Naive B cell (primary cell): ENCODE measurements around the gene EPHA4. TPM values are rescaled to one million over a fixed set of nuclear protein-coding genes. Genes with fewer than 3 reads are reported as not detected.
A peak's percentile ranks its signal among the peaks of the same experiment; 100 is the strongest.

Experiments used
- ATAC-seq, 2 donors: fragments of 150-1000 bp; cut with Tn5 transposase; 2 replicates each; pipeline ENCODE4 v1.10.0; 2021; ENCODE audit warnings: low read depth in 2 of 2, mild to moderate bottlenecking in 2 of 2, moderate library complexity in 2 of 2
- DNase-seq: peaks from one replicate; pipeline ENCODE4 v3.0.0; 2022
- H3K27ac Mint-ChIP-seq, 6 donors: one replicate each; pipeline ENCODE4 v1.8.0; 2020 to 2022; ENCODE audit warnings: mild to moderate bottlenecking in 6 of 6, mixed read lengths in 6 of 6, moderate library complexity in 5 of 6, inconsistent platforms in 2 of 6
- H3K27me3 Mint-ChIP-seq, 3 donors: one replicate each; pipeline ENCODE4 v1.8.0; 2021 to 2022; ENCODE audit warnings: mixed read lengths in 3 of 3, mild to moderate bottlenecking in 1 of 3
- H3K36me3 Mint-ChIP-seq, 2 donors: one replicate each; pipeline ENCODE4 v1.8.0; 2020 to 2022; ENCODE audit warnings: mixed read lengths in 2 of 2, inconsistent platforms in 1 of 2, mild to moderate bottlenecking in 1 of 2
- H3K4me1 Mint-ChIP-seq, 3 donors: one replicate each; pipeline ENCODE4 v1.8.0; 2020 to 2022; ENCODE audit warnings: mixed read lengths in 3 of 3, inconsistent platforms in 1 of 3, mild to moderate bottlenecking in 1 of 3, moderate library complexity in 1 of 3
- H3K4me3 Mint-ChIP-seq, 8 donors: one replicate each; pipeline ENCODE4 v1.8.0; 2020 to 2022; ENCODE audit warnings: mild to moderate bottlenecking in 8 of 8, mixed read lengths in 8 of 8, moderate library complexity in 8 of 8, inconsistent platforms in 2 of 8
- H3K9me3 Mint-ChIP-seq, 7 donors: one replicate each; pipeline ENCODE4 v1.8.0; 2020 to 2022; ENCODE audit warnings: mixed read lengths in 7 of 7, mild to moderate bottlenecking in 5 of 7, inconsistent platforms in 2 of 7, moderate library complexity in 1 of 7
- polyA plus RNA-seq, 6 donors: library from polyadenylated mRNA; unstranded; fragments of 300-500 nt; fragmentation: Illumina TruSeq; gene quantifications; one replicate each; pipeline ENCODE4 v1.2.3, GENCODE V29; 2021; ENCODE audit warnings: low read depth in 6 of 6

EPHA4 gene
- polyA plus RNA-seq, 6 donors from 2014 or later = 0.84 to 14.3 (median 5.4) TPM

DNA sequence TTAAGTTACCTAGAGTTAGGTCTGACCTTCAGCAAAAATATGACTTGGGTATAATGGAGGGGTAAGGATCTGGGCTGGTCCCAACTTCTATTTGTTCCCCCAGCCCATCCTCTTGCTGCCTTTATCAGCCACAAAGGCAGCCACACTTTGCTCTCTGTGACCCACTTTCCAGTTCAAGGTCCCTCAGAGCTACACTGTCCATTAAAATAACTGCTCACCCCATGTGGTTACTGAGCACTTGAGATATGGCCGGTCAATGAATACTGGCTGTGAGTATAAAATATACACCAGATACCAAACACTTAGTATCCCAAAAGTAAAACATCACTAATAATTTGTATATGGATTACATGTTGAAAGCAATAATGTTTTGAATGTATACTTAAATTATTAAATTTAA is 67.2 kb downstream of the EPHA4 start:
- Mint-ChIP-seq H3K27me3 (no peaks in the 10 kb centered on the region), H3K4me3 (no peak overlapping the region), H3K36me3 (peaks cover 5 to 10% of the 10 kb centered on the region in 2 donors), H3K9me3 (peaks cover 0 to 4% (median 0%) of the 10 kb centered on the region in 7 donors), H3K27ac (peak overlapping the region in 1 of 6 donors; percentile 26), H3K4me1 (peaks cover 10 to 15% (median 14%) of the 10 kb centered on the region in 3 donors)
- ATAC-seq (no peak), DNase-seq (no peak)

DNA sequence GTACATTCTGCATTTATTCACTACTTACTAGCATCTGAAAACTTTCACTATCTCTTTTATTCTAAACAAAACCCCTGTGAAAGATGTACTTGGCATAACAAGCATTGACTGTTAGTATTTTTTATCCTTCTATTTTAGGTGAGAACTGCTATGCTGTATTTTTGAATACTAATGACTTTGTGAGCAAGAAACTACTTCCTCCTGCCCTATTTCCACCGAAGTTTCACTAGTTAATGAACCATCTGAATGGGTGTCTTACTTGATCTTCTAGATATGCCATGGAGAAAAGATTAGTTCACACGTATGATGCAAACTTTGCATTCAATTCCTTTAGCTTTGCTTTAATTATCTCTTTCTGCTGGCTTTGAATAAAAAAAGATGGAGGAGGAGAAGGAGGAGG is 68.1 kb downstream of the EPHA4 start:
- no peak for DNase-seq
- peaks cover 10 to 15% (median 14%) of the 10 kb centered on the region in 3 donors for H3K4me1 Mint-ChIP-seq
- peak overlapping the region in 1 of 6 donors; percentile 26 for H3K27ac Mint-ChIP-seq
- H3K36me3 Mint-ChIP-seq = peaks cover 5 to 10% of the 10 kb centered on the region in 2 donors
- no peaks in the 10 kb centered on the region for H3K9me3 Mint-ChIP-seq
- H3K27me3 Mint-ChIP-seq = no peaks in the 10 kb centered on the region
- peak in 1 of 2 donors; percentile 32 for ATAC-seq
- H3K4me3 Mint-ChIP-seq = peak overlapping the region in 3 of 8 donors; percentile 26 to 66 (median 42)

DNA sequence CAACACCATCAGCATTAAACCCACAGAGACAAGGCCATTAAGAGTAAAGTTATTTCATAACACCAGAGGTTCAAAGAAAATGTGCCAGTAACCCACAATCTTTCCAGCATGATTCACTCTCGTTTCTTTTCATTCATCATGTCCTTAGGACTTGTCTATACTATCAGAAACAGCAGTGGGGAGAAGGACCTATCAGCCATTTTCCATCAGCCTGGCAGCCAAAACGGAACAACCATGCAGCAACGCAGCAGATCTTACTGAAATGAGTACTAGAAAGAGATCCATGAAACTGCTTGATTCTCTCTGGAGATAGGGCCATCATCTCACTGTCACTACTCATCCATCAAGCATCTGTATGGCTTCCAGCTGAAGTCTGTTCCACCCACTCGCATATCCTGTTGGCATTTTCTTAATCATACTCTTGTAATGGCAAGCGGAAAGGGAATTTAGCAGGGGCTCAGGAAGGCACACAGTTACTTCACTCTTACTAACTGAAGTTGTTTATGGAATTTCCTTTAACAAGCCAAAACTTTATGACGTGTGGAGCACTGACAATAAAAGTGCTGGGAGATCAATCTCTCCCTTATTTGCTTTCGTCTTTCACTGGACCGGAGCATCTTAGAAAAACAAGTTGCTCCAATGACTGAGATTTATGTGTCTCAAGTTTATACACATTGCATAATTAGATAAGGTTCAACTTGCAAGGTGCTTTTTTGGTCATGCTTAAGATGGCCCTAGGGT is 69.7 kb downstream of the EPHA4 start:
- H3K4me1 Mint-ChIP-seq = peaks cover 10 to 15% (median 14%) of the 10 kb centered on the region in 3 donors

DNA sequence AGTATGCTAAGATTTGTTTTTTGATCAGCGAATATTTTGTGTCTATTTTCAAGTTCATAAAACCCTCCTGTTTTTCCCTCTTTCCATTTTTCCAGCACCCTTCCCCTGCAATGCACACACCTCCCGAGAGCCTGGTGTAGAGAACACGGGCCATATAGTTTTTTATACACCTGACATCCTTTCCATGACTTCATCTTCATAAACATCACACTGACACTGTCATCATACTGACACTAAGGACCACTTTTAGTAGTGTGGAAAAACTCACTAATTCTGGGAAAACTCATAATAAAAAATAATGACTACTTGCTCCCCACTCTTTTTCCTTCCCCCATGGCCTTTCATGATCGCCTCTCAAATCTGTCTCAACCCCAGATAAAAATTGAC is 70.2 kb downstream of the EPHA4 start:
- peak overlapping the region in 1 of 6 donors; percentile 76 for H3K27ac Mint-ChIP-seq
- H3K36me3 Mint-ChIP-seq = peaks cover 5 to 10% of the 10 kb centered on the region in 2 donors
- ATAC-seq (no peak), DNase-seq (no peak)
- no peaks in the 10 kb centered on the region for H3K9me3 Mint-ChIP-seq
- no peak overlapping the region for H3K4me3 Mint-ChIP-seq
- H3K27me3 Mint-ChIP-seq = no peaks in the 10 kb centered on the region
- peaks cover 13 to 17% (median 14%) of the 10 kb centered on the region in 3 donors for H3K4me1 Mint-ChIP-seq

More for the DNA sequence above, 69.7 kb downstream of the EPHA4 start:
- Mint-ChIP-seq H3K4me3 (no peak overlapping the region), H3K9me3 (no peaks in the 10 kb centered on the region), H3K27ac (peak overlapping the region in 1 of 6 donors; percentile 76), H3K36me3 (peaks cover 5 to 10% of the 10 kb centered on the region in 2 donors), H3K27me3 (no peaks in the 10 kb centered on the region)
- ATAC-seq (no peak), DNase-seq (no peak)

DNA sequence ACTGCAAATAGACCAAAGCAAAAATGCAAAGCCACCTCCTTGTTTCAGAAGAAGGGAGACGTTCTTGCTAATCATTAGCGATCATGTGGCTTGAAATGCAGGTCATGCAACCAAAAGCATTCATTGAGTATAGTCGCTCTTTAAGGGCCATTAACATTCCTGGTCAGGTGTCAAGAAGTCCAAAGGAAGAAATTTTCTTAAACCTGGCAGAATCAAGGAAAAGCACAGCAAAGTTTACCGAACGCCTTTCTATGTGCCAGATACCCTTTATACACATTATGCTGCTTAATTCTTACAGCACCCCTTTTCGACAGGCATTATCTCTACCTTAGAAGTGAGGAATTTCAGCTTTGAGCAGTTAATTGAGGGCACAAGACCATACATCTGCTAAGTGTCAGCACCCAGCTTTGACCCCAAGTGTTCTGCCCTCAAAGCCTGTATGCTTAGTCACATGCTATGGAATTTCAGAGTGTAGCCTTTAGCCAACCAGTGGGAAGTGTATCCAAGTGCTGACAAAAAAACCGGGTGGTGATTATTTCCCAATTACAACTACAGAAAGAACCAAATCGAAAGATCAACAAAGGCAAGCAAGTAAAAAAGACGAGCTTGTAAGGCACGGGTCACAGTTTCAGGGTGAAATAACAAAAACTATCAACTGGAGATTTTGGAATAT is 70.8 kb downstream of the EPHA4 start:
- Mint-ChIP-seq H3K27me3 (no peaks in the 10 kb centered on the region), H3K4me1 (peaks cover 14 to 18% (median 15%) of the 10 kb centered on the region in 3 donors), H3K9me3 (no peaks in the 10 kb centered on the region), H3K27ac (no peak overlapping the region), H3K4me3 (no peak overlapping the region), H3K36me3 (peaks cover 5 to 10% of the 10 kb centered on the region in 2 donors)
- DNase-seq = no peak
- no peak for ATAC-seq

DNA sequence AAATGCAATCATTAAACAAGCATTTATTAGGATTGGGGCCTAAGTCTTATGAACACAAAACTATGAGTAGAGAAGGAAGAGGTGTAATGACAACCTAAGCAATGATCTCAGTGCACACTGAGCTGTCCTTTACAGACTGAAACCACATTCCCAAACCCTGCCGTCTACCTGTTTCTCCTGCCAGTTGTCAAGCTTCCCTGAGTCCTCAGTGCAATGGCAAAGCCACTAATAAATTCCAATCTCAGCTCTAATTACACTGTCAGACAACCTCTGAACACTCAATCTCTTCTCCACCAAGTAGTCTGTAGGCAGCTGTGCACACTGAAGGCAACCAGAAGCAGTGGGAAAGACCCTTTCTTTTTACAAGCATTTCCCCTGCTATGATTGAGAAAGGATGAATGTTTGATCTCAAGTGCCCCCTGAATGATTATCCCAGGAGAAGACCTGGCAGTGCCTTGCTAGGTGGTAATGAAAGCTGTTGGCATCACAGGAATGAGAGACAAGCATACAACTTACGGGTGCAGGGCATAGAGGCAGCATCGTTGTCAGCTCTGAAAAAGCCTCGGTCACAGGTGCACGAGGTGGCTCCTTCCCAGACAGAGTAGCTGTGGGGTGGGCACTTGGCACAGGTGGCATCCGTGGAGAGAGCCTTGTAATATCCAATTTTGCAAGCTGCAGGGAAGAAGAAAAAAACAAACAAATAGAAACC is 71.4 kb downstream of the EPHA4 start:
- DNase-seq = no peak
- H3K9me3 Mint-ChIP-seq = no peaks in the 10 kb centered on the region
- no peak for ATAC-seq
- peak overlapping the region in 1 of 6 donors; percentile 6 for H3K27ac Mint-ChIP-seq
- H3K4me1 Mint-ChIP-seq = peaks cover 14 to 18% (median 15%) of the 10 kb centered on the region in 3 donors
- H3K36me3 Mint-ChIP-seq = peaks cover 5 to 10% of the 10 kb centered on the region in 2 donors
- no peaks in the 10 kb centered on the region for H3K27me3 Mint-ChIP-seq
- H3K4me3 Mint-ChIP-seq = peak overlapping the region in 1 of 8 donors; percentile 17

DNA sequence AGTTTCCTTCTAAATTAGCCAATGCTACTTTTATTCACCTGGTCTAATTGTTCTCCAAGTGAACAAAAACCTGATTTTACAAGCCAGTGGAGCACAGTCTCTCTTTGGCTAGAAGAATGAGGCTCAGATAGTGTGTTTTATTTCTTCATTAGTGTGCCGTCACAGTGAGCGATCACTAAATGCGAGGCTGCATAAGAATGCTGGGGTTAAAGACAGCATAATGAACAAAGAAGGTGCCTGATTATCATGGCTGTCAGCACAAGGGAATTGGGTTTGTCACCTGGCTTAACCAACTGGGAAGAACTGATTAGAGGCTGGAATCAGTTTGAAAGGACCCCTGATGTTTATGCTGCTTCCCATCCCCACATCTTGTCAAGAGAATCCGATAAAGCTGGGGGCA is 76.4 kb downstream of the EPHA4 start:
- no peaks in the 10 kb centered on the region for H3K9me3 Mint-ChIP-seq
- no peak for DNase-seq
- no peak overlapping the region for H3K4me3 Mint-ChIP-seq
- peaks cover 4 to 8% of the 10 kb centered on the region in 2 donors for H3K36me3 Mint-ChIP-seq
- H3K4me1 Mint-ChIP-seq = peaks cover 3 to 9% (median 4%) of the 10 kb centered on the region in 3 donors
- H3K27ac Mint-ChIP-seq = peak overlapping the region in 1 of 6 donors; percentile 20
- no peak for ATAC-seq
- no peaks in the 10 kb centered on the region for H3K27me3 Mint-ChIP-seq

DNA sequence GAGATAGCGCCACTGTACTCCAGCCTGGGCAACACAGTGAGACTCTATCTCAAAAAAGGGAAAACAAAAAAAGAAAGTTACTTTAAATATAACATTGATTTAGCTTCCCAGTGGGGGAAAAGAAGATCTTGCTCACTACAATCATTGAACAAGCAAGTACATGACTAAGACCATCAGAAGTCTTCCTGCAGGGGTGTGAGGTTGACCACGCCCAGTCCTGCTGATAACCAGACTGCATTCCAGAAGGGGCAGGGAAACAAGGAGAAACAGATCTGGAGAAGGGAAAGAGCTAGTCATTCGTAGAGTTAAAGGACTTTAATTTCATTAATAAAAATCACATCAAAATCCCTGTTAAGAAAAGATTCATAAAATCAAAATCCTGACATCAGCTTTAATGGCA is 77.5 kb downstream of the EPHA4 start:
- Mint-ChIP-seq H3K27ac (peak overlapping the region in 1 of 6 donors; percentile 17), H3K27me3 (no peaks in the 10 kb centered on the region)

DNA sequence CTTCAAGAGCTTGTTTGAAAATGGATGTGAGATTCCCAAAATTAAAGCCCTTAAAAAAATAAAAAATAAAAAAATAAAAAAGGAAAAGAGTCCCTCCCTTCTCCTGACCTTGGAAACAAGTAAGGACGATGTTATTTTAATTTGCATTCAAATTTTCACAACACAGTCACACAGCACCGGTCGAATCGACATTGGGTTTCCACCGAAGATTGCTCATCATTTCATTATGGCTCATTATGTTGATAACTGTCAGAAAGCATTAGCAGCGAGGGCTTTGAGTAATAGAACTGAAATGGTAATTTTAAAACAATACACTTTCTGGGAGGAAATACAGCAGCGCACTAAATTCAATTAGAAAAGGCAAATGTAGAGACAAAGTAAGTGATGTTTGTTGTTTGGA is 78.7 kb downstream of the EPHA4 start:
- DNase-seq = no peak
- Mint-ChIP-seq H3K4me1 (peaks cover 0 to 4% (median 3%) of the 10 kb centered on the region in 3 donors), H3K4me3 (no peak overlapping the region), H3K27me3 (no peaks in the 10 kb centered on the region), H3K36me3 (no peaks in the 10 kb centered on the region), H3K27ac (no peak overlapping the region), H3K9me3 (no peaks in the 10 kb centered on the region)
- no peak for ATAC-seq

More for the DNA sequence above, 77.5 kb downstream of the EPHA4 start:
- Mint-ChIP-seq H3K36me3 (no peaks in the 10 kb centered on the region), H3K4me1 (peaks cover 0 to 4% (median 3%) of the 10 kb centered on the region in 3 donors), H3K4me3 (no peak overlapping the region), H3K9me3 (no peaks in the 10 kb centered on the region)
- ATAC-seq (no peak), DNase-seq (no peak)

DNA sequence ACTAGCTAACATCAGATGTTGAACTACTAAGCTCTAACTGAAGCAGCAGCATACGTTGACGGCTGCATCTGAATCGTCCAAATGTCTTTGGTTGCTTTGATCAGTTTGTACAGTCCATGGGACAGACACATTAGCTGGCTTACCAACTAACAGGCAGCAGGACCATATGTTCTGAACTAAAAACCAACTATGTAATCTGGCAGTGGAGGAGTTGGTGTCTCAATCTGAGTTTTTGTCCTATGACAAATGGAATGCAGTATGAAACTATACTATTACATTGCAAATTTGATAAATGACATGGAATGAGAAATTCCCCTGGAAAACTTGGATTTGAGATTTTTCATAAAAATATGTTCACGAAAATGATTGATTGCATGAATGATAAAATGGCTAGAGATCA is 79.5 kb downstream of the EPHA4 start:
- no peak overlapping the region for H3K4me3 Mint-ChIP-seq
- DNase-seq (no peak), ATAC-seq (no peak)
- no peaks in the 10 kb centered on the region for H3K9me3 Mint-ChIP-seq
- no peaks in the 10 kb centered on the region for H3K27me3 Mint-ChIP-seq
- H3K36me3 Mint-ChIP-seq = no peaks in the 10 kb centered on the region
- H3K4me1 Mint-ChIP-seq = peaks cover 0 to 4% (median 3%) of the 10 kb centered on the region in 3 donors
- H3K27ac Mint-ChIP-seq = no peak overlapping the region

DNA sequence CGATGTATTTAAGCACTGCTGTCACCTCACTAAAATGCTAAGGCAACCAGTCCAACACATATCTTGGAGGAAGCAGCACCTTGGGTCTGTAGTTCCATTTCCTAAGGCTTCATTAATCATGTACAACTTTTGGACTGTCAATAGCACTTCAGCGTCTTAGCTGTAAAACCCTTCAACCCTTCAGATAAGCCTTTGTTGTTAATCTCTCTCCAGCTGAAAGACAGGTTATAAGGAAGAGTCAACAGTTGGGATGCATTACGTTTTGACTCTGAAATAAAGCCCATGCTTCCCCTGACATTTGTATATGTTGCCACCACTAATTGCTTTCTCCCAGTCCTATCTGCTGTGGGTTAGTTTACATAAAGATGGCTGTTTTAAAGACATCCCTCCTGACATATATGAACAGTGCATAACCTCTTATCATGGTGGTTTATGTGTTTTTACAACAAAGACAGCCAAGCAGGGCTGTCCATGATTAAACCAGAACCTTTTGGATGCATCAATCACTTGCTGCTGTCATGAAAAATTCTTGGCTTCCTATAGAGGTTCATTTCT is 81.5 kb downstream of the EPHA4 start:
- Mint-ChIP-seq H3K4me1 (peaks cover 7 to 9% (median 8%) of the 10 kb centered on the region in 3 donors), H3K9me3 (no peaks in the 10 kb centered on the region), H3K27me3 (no peaks in the 10 kb centered on the region), H3K27ac (peak overlapping the region in 1 of 6 donors; percentile 44), H3K4me3 (no peak overlapping the region), H3K36me3 (no peaks in the 10 kb centered on the region)
- no peak for DNase-seq
- ATAC-seq = no peak

DNA sequence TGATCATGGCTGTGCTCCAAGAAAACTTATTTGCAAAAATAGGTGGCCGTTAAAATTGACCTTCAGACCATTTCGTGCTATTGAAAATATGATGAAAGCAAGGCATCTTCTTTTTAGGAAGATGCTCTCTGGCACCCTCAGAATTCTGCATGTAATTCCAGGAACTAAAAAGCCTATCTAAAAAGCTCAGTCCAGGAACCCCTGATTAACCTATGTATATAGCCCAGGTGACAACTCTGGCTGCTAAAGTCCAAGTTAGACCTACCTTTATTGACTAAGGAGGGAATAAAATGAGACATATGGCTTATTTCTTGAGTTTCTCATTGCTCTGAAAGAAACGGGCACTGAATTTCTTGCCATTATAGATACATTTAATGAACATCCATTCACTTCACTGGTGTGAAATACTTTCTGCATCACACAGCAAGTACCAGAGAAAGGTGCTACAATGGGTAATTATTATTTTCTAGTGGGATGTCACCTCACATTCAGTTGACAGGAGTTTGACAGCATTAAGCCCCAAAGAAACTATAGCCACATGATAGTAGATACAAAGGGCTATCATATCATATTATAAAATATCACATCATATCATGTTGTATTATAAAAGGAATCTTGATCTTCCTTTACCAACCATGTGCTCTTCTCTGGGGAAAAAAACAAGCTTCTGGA is 83.8 kb downstream of the EPHA4 start:
- DNase-seq = no peak
- H3K9me3 Mint-ChIP-seq = no peaks in the 10 kb centered on the region
- no peak overlapping the region for H3K27ac Mint-ChIP-seq
- H3K27me3 Mint-ChIP-seq = no peaks in the 10 kb centered on the region
- ATAC-seq = no peak
- H3K4me1 Mint-ChIP-seq = peaks cover 7 to 9% (median 8%) of the 10 kb centered on the region in 3 donors
- H3K36me3 Mint-ChIP-seq = no peaks in the 10 kb centered on the region
- no peak overlapping the region for H3K4me3 Mint-ChIP-seq

DNA sequence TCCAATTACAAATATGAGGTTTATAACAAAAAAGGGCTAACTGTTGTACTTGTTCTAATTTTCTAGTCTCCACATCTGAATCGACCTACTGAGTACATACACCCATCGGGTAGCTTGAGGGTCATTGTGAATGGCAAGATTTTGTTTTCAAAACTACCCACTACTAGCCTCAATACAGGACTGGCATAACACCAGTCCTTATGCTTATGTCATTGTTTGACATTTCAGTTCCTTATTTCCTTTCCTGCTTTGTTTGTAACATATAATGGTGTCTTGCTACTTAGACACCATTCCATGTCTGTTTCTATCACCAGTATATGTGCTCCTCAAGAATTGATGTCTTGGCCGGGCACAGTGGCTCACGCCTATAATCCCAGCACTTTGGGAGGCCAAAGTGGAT is 86.0 kb downstream of the EPHA4 start:
- ATAC-seq = peak; percentile 61 to 64
- H3K27ac Mint-ChIP-seq = peak overlapping the region in 2 of 6 donors; percentile 7 to 77

More for the DNA sequence above, 86.0 kb downstream of the EPHA4 start:
- Mint-ChIP-seq H3K9me3 (no peaks in the 10 kb centered on the region), H3K4me3 (no peak overlapping the region), H3K27me3 (no peaks in the 10 kb centered on the region), H3K4me1 (peaks cover 7 to 9% (median 8%) of the 10 kb centered on the region in 3 donors), H3K36me3 (no peaks in the 10 kb centered on the region)
- DNase-seq = no peak
